Right forelimb (tissue), 1 donor: ENCODE measurements around the gene MAPK8.

Experiments used
- DNase-seq: peaks from one replicate; pipeline ENCODE4 v3.0.0-alpha.2; 2018

MAPK8 gene

GRCh38 chr10:48464871-48465736 lies 158.6 kb downstream of the MAPK8 start:
- no peak for DNase-seq

- DNase-seq = no peak
Measured at GRCh38 chr10:48465860-48466521, 159.5 kb downstream of the MAPK8 start.

GRCh38 chr10:48466611-48467240 lies 160.2 kb downstream of the MAPK8 start:
- DNase-seq = no peak

GRCh38 chr10:48467669-48468068 lies 161.2 kb downstream of the MAPK8 start:
- DNase-seq = no peak

- no peak for DNase-seq
Measured at GRCh38 chr10:48468130-48468790, 161.8 kb downstream of the MAPK8 start.

GRCh38 chr10:48468866-48469511 lies 162.5 kb downstream of the MAPK8 start:
- DNase-seq = no peak

DNA sequence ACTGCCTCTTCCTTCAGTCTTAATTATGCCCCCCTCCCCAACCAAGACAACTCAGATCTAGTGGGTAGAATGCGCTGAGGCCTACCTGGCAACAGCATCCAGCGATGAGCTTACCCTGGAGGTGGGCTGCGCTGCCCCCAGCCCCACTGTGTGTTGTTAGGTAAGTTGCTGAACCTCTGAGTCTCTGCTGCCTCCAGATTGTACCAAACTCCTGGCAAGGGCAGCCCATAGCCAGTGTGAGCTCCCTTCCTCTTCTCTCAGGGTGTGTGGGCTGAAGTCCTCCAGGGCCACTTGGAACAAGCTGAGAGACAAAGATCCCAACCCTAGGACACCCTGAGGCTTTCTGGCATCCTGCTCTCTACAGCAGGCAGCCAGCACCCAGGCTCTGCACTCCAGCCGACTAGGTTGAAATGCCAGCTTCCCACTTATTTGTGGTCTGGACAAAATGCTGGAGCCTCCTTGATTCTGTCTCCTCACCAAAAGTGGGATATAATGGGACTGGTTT lies 163.1 kb downstream of the MAPK8 start:
- no peak for DNase-seq

DNA sequence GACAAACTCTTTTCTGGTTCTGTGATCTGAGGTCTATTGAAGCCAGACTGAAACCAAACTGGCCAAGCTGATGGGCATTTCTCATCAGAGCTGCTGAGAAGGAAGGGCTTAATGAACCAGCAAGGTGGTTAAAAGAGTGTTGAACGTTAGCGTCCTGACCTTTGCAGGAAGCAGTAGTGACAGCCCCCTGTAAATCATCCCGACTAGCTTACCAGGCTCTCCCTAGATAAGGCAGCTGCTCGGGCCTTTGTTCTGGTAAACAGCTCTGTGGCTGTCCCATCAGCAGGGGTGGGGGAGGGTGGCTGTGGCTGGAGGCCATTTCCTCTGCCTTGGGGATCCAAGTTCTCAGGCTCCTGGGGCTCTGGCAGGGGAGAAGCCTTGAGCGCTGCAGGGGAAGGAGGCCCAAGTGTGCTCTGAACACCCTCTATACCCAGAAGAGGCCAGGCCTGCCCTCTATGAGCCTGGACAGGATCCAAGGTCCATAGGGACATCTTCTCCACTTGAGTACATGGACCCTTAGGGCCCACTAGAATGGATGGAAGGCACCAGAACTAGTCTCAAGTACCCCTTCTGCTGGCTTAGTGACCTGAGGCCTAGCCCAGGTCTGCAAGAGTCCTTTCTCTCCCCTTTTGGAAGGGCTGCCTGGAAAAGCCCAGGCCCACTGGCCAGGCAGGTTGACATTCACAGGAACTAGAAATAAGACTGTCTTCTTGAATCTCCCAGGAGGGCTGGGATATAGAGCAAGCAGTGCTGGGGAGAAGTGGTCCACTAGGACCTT lies 163.8 kb downstream of the MAPK8 start:
- DNase-seq = no peak

GRCh38 chr10:48470893-48471805 lies 164.7 kb downstream of the MAPK8 start:
- no peak for DNase-seq

GRCh38 chr10:48472501-48473069 lies 166.1 kb downstream of the MAPK8 start:
- DNase-seq = no peak

DNA sequence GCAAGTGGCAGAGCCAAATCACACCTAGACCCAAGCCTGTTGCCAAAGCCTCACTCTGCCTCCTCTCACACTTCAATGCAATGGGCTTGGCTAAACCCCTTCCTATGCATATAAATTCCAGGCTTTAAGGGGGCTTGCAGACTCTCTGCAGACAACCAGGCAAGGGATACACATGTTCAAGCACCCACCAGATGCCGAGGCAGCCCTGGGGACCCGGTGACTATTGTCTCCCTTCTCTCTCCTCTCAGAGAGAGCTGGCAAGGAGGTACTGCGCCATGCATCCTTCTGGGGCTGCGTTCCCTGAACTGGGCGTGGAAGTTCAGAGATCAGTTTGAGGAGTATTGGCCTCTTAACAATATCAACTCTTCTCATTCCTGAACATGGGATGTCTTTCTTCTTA lies 167.2 kb downstream of the MAPK8 start:
- no peak for DNase-seq

DNA sequence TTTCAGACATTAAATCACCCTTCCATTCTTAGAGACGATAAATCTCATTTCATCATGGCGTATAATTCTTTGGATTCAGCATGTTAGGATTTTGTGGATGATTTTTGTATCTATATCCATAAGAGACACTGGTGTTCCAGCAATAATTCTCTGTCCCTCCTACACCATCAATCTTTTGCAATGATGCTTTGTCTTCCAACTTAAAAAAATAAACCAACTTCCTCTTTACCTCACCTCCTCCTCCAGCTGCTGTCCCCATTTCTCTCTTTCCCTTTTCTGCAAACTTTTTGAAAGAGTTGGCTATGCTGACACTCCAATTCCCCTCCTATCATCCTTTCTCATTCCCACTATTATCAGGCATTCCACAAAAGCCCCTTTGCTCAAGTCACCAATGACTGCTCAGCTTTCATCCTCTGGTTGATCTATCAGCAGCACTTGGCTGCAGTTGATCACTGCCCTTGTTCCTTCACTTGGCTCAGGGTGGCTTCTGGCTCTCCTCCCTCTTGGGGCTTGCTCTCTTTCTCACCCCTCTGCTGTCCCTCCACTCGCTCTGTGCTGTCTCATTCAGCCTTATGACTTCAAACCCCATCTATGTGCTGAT lies 168.4 kb downstream of the MAPK8 start:
- no peak for DNase-seq

- DNase-seq = no peak
Measured at GRCh38 chr10:48475943-48476278, 169.4 kb downstream of the MAPK8 start.

- no peak for DNase-seq
Measured at GRCh38 chr10:48476279-48476982, 170.0 kb downstream of the MAPK8 start.

- no peak for DNase-seq
Measured at GRCh38 chr10:48477141-48477540, 170.7 kb downstream of the MAPK8 start.

DNA sequence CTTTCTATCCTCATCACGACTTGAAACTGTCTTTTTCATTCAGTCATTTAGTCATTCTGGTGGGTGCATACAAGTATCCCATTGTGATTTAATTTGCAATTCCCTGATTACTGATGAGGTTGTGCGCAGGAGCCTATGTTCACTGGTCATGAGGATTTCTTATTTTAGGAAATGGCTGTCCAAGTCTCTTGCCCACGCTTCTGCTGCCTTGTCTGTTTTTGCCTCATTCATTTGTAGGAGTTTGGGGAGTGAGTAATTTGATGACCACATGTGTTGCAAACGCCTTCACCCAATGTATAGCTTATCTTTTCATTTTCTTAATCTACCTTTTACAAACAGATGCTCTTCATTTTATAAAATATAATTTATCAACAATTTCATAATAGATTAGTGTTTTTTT lies 171.1 kb downstream of the MAPK8 start:
- DNase-seq = no peak

- no peak for DNase-seq
Measured at GRCh38 chr10:48478469-48478868, 172.0 kb downstream of the MAPK8 start.

- DNase-seq = no peak
Measured at GRCh38 chr10:48478980-48479811, 172.7 kb downstream of the MAPK8 start.
